ENCODE results near the gene PTH2.
"Not testable (repeated sequence)": the region's sequence is repeated elsewhere in the genome, so short reads cannot be mapped to it uniquely, and the experiment has no call there.

PTH2 gene

GRCh38 chr19:49465371-49465770 lies 42.1 kb upstream of the PTH2 start:
- no peak overlapping the region for H3K4me3 ChIP-seq (replicated peaks; ENCODE audit: low read depth, low read length)
- no peak for DNase-seq (ENCODE audit: extremely low read depth, low read depth)
- TF ChIP-seq CTCF (IDR thresholded peaks at IDR 0.05; ENCODE audit: low read depth, low read length, missing control alignments), result no peak

DNA sequence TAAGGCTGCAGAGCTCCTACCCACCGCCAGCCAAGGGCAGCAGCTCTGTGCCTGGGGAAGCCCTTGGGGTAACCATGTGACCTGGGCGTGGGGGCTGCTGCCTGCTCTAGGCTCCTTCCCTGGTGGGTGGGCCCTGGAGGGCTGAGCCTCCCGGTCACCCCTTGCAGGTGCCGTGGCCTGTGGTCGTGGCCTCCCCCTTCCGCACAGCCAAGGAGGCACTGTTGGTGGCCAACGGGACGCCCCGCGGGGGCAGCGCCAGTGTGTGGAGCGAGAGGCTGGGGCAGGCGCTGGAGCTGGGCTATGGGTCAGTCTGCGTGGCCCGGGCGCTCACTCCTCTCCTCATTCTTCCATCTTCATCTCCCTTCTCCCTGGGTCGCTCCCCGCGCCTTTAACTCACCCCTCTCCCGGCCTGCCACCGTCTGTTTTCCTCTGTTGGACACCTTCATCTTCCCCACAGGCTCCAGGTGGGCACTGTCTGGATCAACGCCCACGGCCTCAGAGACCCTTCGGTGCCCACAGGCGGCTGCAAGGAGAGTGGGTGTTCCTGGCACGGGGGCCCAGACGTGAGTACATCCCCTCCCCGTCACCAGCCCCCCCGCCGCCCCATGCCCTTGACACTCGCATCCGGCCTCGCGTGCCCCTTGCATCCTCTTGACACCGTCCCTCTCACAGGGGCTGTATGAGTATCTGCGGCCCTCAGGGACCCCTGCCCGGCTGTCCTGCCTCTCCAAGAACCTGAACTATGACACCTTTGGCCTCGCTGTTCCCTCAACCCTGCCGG lies 40.9 kb upstream of the PTH2 start:
- no peak for DNase-seq (ENCODE audit: extremely low read depth, low read depth)
- TF ChIP-seq CTCF (IDR thresholded peaks at IDR 0.05; ENCODE audit: low read depth, low read length, missing control alignments), result no peak
- H3K4me3 ChIP-seq (replicated peaks; ENCODE audit: low read depth, low read length), result no peak overlapping the region

GRCh38 chr19:49462492-49462891 lies 39.3 kb upstream of the PTH2 start:
- DNase-seq (ENCODE audit: extremely low read depth, low read depth), result no peak
- no peak overlapping the region for H3K4me3 ChIP-seq (replicated peaks; ENCODE audit: low read depth, low read length)
- no peak for TF ChIP-seq CTCF (IDR thresholded peaks at IDR 0.05; ENCODE audit: low read depth, low read length, missing control alignments)

- no peak for TF ChIP-seq CTCF (IDR thresholded peaks at IDR 0.05; ENCODE audit: low read depth, low read length, missing control alignments)
- no peak for DNase-seq (ENCODE audit: extremely low read depth, low read depth)
- H3K4me3 ChIP-seq (replicated peaks; ENCODE audit: low read depth, low read length), result no peak overlapping the region
These were observed 38.4 kb upstream of the PTH2 start for GRCh38 chr19:49461656-49462055.

DNA sequence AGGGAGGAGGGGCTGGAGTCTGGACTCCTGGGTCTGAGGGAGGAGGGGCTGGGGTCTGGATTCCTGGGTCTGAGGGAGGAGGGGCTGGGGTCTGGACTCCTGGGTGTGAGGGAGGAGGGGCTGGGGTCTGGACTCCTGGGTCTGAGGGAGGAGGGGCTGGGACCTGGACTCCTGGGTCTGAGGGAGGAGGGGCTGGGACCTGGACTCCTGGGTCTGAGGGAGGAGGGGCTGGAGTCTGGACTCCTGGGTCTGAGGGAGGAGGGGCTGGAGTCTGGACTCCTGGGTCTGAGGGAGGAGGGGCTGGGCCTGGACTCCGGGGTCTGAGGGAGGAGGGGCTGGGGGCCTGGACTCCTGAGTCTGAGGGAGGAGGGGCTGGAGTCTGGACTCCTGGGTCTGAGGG lies 37.9 kb upstream of the PTH2 start:
- not testable (repeated sequence) for DNase-seq (ENCODE audit: extremely low read depth, low read depth); H3K4me3 ChIP-seq (replicated peaks; ENCODE audit: low read depth, low read length)

- H3K4me3 ChIP-seq (replicated peaks; ENCODE audit: low read depth, low read length), result no peak overlapping the region
- TF ChIP-seq CTCF (IDR thresholded peaks at IDR 0.05; ENCODE audit: low read depth, low read length, missing control alignments), result no peak
- DNase-seq (ENCODE audit: extremely low read depth, low read depth), result no peak
These were observed 36.1 kb upstream of the PTH2 start for GRCh38 chr19:49459388-49459787.

GRCh38 chr19:49458567-49458903 lies 35.3 kb upstream of the PTH2 start:
- no peak for TF ChIP-seq CTCF (IDR thresholded peaks at IDR 0.05; ENCODE audit: low read depth, low read length, missing control alignments)
- no peak overlapping the region for H3K4me3 ChIP-seq (replicated peaks; ENCODE audit: low read depth, low read length)
- DNase-seq (ENCODE audit: extremely low read depth, low read depth), result no peak

Measured in HFF-Myc (cell line).